GM19397 (cell line): ENCODE measurements around the gene JAKMIP3.

ENCODE experiments used
- ATAC-seq: cut with Tn5 transposase; IDR thresholded peaks from one replicate; pipeline ENCODE4 v1.9.1; 2021; ENCODE audit warnings: mild to moderate bottlenecking, moderate library complexity; ENCODE audit not compliant: unreplicated experiment

The JAKMIP3 gene

GRCh38 chr10:132110111-132110521 lies 44.4 kb downstream of the JAKMIP3 start:
- ATAC-seq, result no peak

GRCh38 chr10:132110713-132111112 lies 45.0 kb downstream of the JAKMIP3 start:
- ATAC-seq, result no peak

- no peak for ATAC-seq
Measured at GRCh38 chr10:132111121-132111731, 45.5 kb downstream of the JAKMIP3 start.

- no peak for ATAC-seq
Measured at GRCh38 chr10:132111871-132112341, 46.2 kb downstream of the JAKMIP3 start.

DNA sequence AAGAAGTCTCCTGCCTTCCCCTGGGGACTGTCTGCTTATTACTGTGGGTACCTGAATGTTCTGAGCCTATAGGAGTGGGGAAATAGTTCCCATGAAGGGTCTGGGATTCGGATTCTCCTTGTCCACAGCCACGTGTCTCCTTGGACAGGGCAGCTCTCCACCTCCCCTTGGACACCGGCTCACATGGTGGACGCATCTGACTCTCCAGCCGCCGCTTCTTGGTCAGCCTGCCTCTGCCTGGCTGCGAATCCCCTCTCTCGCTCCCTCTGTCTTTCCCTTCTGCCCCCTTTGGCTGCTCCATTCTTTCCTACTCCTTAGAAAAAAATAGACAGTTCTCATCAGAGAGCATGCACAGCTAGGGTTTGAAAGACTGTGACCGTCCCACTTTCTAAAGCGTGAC lies 46.9 kb downstream of the JAKMIP3 start:
- ATAC-seq, result no peak

GRCh38 chr10:132113206-132113605 lies 47.5 kb downstream of the JAKMIP3 start:
- ATAC-seq, result no peak

DNA sequence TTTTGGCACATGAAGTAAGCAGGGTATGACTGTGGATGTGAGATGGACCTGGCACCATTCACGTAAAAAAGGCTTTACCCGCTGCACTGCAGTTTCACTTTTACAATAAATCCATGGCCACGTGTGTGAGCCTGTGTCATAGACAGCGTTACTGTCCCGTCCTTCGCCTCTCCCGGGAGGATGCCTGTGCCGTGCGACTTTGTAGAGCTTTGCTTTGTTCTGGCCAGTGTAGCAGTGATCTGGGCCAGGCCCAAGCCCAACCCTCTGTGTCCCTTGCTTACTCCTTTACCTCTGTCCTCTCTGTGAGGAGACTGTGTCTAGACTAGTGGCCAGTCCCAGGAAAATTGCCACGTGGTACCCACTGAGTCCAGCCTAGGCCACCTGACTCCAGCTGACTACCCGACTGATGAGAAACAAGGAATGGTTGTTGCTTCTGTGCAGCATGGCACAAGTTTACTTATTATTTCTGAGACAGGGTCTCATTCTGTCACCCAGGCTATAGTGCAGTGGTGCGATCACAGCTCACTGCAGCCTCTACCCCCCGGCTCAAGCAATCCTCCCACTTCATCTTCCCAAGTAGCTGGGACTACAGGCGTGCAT lies 48.1 kb downstream of the JAKMIP3 start:
- ATAC-seq, result no peak

- no peak for ATAC-seq
Measured at GRCh38 chr10:132114953-132115520, 49.3 kb downstream of the JAKMIP3 start.
